Posterior cingulate gyrus (tissue), 11 donors: ENCODE results near the gene CREB5.

ENCODE experiments used
- DNase-seq, 10 donors: peaks; one replicate each; pipeline versions ENCODE4 v3.0.0 to v3.0.0-alpha.2; 2020 to 2021; ENCODE audit warnings: mixed read lengths in 3 of 10
- intact Hi-C: fragments of 100-400 bp; cut with DNase I; formaldehyde crosslinking; loops from one replicate; pipeline ENCODE4 v1.15.1; 2023

The CREB5 gene

GRCh38 chr7:28688174-28688573, 275.9 kb downstream of the CREB5 start:
- intact Hi-C loops, result loop anchor here (5.0 kb wide), 3 partner anchors 71 to 276 kb away; partner anchors contain the start of gene CREB5
- no peak for DNase-seq

DNA sequence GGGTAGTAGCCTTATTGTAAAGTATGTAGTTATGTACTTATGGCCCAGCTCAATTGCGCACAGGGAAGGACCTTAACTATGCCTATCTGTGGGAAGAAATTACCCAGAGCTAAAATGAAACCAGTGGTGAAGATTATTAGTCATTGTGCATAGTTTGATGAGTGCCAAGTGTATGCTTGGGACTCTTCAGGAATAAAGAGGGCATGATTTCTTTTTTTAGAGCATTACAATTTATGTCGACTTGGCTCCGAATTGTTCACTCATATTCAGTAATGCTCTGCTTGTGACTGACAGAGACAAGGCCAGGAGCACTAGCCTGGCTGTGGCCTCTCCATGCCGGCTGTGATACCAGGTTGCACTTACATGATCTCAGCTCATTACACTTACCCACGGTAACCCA, 276.3 kb downstream of the CREB5 start:
- intact Hi-C loops, result loop anchor here (5.0 kb wide), 3 partner anchors 71 to 276 kb away; partner anchors contain the start of gene CREB5

GRCh38 chr7:28695300-28696295, 283.3 kb downstream of the CREB5 start:
- DNase-seq, result no peak
- intact Hi-C loops, result no loop called here

More for the DNA sequence above, 276.3 kb downstream of the CREB5 start:
- no peak for DNase-seq

- DNase-seq, result no peak
- intact Hi-C loops, result no loop called here
Measured at GRCh38 chr7:28697913-28698563, 285.7 kb downstream of the CREB5 start.

DNA sequence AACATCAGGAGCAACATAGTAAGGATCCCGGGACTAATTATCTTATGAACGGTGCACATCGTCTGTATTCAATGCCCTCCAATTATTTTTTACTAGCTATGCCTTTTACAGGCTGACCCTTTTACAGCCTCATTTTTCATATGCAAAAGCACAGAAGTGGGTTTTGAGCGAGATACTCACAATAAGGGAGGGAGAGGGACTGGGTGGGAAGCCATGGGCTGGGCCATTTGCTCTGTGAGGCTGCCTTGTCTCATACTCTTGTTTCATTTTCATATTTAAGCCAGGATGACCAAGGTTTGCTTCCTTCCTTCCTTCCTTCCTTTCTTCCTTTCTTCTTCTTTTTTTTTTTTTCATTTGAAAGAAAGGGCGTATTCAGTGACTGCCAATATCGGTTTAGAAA, 286.5 kb downstream of the CREB5 start:
- intact Hi-C loops, result no loop called here

DNA sequence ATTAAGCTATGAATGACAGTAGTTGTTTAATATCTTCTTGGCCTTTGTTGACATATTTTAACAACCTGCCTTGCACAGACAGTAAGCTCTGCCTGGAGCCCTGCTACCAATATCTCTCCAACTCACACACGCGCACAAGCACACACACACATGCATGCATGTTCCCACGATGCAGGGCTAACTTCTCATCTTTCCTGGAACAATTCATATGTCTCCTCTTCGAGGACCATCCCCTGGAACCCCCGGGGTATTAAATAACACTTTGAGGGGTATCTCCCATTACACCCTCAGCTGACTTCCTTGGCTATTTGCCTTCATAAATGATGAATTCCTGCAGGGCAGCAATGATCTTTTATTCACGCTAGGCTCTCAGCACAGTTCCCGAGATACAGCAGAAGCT, 287.8 kb downstream of the CREB5 start:
- no peak for DNase-seq
- intact Hi-C loops, result no loop called here

More for the DNA sequence above, 286.5 kb downstream of the CREB5 start:
- no peak for DNase-seq

GRCh38 chr7:28700790-28701203, 288.5 kb downstream of the CREB5 start:
- DNase-seq, result no peak
- intact Hi-C loops, result no loop called here

DNA sequence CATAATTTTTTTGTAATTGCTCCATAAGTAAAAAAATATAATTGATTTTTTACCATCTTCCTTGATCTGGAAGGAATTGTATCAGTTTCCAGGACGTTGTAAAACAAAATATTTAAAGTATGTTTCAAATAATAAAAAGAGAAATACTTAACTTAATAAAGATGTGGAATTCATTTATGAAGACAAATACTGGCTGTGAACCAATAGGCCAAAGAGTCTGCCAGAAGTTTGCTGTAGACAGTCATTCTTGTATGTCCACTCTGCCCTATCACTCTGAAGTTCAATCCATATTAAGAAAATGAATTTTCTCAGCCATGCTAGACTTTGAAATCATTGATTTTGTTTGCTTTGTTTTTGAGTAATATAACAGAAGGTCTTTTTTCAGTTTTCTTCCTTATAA, 289.4 kb downstream of the CREB5 start:
- intact Hi-C loops, result no loop called here
- DNase-seq, result no peak

DNA sequence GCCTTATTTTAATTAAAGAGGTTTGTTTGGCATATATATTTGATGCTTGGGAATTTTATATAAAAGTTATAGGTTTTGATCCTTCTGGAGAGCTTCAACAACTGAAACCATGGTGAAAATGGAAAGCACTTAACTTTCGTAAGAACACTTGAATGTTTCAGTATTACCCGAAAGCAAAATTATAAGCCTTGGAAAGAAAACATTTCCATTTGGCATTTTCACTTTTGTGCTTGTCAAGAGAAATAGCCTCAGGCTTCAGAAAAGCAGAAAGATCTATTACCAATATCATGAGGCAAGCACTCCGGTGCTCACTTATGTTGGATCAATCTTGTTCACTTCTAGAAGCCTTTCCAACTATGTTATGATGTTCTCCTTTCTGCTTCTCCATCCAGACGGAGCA, 289.9 kb downstream of the CREB5 start:
- intact Hi-C loops, result no loop called here
- DNase-seq, result no peak

GRCh38 chr7:28703037-28703765, 290.9 kb downstream of the CREB5 start:
- intact Hi-C loops, result no loop called here
- DNase-seq, result no peak

DNA sequence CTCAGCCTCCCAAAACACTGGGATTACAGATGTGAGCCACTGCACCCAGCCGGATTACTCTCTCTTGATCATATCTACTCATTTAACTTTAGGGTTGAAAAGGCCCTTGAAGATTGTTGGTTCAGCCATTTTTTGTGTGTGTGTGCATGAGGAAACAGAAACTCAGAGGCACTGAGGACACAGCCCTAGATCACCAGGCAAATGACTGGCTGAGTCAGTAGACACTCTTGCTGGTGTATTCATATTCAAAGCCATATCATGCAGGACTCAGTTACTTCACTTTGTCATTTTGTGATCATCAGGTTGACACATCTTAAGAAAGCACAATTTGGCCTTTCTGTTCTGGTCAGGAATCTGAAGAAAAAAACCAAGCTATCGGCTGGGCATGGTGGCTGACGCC, 292.4 kb downstream of the CREB5 start:
- intact Hi-C loops, result no loop called here

DNA sequence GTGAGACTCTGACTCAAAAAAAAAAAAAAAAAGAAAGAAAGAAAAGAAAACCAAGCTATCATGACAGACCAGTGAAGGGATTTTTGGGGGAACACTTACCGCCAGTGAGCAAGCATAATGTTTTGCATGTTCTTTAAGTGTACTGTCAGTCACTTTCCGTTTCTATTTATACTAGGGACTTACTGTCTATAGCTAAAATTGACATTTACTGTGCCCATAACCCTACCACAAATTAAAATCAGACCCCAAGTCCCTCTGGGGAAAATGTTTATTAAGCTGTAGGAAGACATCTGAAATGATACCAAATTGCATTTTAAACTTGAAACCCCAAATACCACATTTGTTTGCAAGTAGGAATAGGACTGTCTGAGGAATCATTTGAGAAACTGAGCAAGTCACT, 293.0 kb downstream of the CREB5 start:
- no peak for DNase-seq
- intact Hi-C loops, result no loop called here

More for the DNA sequence above, 292.4 kb downstream of the CREB5 start:
- DNase-seq, result no peak

DNA sequence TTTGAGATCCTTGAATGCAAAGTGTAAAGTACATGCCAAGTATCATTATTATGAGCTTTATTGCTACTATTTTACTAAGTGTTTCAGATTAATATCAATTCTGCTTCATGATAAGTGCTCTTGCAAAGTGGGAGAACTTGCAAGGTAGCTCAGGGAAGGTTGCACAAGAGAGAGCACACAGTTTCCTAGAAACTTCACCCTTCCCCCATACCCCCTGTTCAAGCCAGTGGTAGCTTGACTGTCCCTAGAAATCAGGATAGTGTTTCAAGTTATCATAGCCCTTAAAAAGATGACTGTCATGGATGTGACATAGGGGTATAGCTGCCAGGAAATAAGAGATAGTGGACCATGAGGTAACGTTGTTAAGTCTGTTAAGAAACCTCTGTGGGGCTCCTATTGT, 294.3 kb downstream of the CREB5 start:
- no peak for DNase-seq
- intact Hi-C loops, result no loop called here

- intact Hi-C loops, result no loop called here
- DNase-seq, result no peak
Measured at GRCh38 chr7:28707291-28707690, 295.0 kb downstream of the CREB5 start.

DNA sequence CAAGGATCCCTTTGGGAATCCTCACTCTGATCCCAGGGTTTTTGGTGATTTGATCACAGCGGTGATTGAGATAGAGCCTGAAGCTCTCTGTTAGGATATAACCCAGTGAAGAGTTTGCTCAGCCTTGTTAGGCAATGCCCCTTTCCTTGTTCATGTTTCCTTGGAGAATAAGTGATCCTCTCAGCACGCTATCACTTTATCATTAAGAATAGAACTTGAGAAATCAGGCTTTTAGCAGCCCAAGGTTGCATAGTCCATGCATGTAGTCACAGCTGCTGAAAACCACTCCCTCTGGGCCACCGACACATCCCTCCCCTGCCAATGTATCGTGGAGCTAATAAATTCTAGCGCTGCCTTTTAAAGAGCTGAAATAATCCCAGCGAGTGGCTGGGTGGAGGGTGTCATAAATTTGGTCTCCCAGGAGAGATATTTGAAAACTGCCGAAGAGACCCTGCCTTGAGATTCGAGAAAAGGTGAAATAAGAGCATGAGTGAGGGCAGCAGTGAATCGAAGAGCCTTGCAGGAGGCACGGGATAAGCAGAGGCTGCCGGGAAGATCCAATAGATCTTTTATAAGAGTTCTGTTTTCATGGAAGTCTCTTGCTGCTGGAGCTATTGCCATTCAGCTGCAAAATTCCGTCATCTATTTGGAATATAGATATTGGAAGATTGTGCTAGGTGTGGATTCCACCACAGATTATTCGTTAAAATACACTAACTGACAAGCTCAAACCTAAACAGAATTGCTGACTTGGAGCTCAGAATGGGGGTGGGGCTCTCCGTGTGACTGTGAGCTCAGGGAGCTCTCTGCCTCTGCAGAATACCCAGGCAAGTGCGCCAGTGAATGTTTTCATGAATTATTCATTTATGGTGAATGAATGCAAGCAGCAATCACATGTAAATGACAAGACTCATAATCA, 296.0 kb downstream of the CREB5 start:
- DNase-seq, result peak in 9 of 10 donors; percentile 48 to 95 (median 61)
- intact Hi-C loops, result no loop called here

- intact Hi-C loops, result no loop called here
- no peak for DNase-seq
Measured at GRCh38 chr7:28709748-28710147, 297.4 kb downstream of the CREB5 start.

GRCh38 chr7:28711114-28711513, 298.8 kb downstream of the CREB5 start:
- DNase-seq, result no peak
- intact Hi-C loops, result no loop called here

DNA sequence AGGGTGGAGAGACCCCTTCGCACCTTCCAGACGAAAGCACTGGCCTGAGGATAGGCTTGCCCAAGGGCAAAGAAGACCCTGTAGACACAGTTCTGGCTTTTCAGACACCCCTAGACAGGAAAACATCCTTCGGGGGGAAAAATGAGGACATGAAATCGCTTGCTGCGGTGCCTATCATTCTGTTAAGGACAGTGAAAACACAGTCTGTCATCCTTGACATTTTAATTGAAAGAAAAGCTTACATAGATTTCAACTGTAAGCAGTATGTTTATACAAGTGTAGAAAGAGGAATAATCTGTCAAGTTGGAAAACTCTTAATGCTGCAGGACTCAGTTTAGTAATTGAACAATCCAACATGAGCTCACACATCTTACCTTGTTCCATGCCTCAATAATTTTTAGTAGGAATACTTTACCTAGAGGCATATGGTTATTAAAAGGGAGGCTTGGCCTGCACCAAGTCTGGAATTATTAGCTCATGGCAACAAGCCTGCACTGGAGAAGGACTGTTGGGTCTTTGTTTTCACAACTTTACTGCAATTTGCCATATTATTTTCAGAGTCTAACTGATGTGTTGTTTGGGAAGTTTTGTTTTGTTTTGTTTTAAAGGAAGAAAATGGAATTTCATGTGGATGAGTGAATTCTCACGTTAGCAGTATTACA, 302.3 kb downstream of the CREB5 start:
- intact Hi-C loops, result no loop called here
- no peak for DNase-seq

GRCh38 chr7:28717445-28718054, 305.2 kb downstream of the CREB5 start:
- intact Hi-C loops, result no loop called here
- no peak for DNase-seq
